Neural progenitor cell (in vitro differentiated cells): Measurements from ENCODE around the gene GRAMD4. TPM values are rescaled to one million over a fixed set of nuclear protein-coding genes. Genes with fewer than 3 reads are reported as not detected.

Experiments
- DNase-seq: peaks from one replicate; pipeline ENCODE4 v3.0.0-alpha.2; 2016; ENCODE audit warnings: low spot score
- H2AFZ ChIP-seq: fragments of 200-600 bp; sonication (generic); replicated peaks from 2 replicates; pipeline ENCODE4 v1.6.1; 2016; ENCODE audit warnings: antibody characterized with exemption
- H3F3A ChIP-seq: fragments of 200-600 bp; sonication (generic); 2 replicates; pipeline ENCODE4 v1.6.1; 2016; ENCODE audit warnings: antibody characterized with exemption, low read depth
- H3K27ac ChIP-seq: fragments of 200-600 bp; sonication (generic); 2 replicates; pipeline ENCODE4 v1.5.1; 2016; ENCODE audit warnings: mild to moderate bottlenecking
- H3K27me3 ChIP-seq: fragments of 200-600 bp; sonication (generic); 2 replicates; pipeline ENCODE4 v1.6.1; 2016; ENCODE audit warnings: mild to moderate bottlenecking, moderate library complexity
- H3K36me3 ChIP-seq: fragments of 200-600 bp; sonication (generic); 2 replicates; pipeline ENCODE4 v1.5.1; 2016
- H3K4me1 ChIP-seq: fragments of 200-600 bp; sonication (generic); 2 replicates; pipeline ENCODE4 v1.6.1; 2016; ENCODE audit warnings: mixed run types
- H3K4me2 ChIP-seq: fragments of 200-600 bp; sonication (generic); 2 replicates; pipeline ENCODE4 v1.6.1; 2016
- H3K4me3 ChIP-seq: fragments of 200-600 bp; sonication (generic); 2 replicates; pipeline ENCODE4 v1.5.1; 2016
- H3K79me2 ChIP-seq: fragments of 200-600 bp; sonication (generic); 2 replicates; pipeline ENCODE4 v1.6.1; 2016; ENCODE audit warnings: low read depth
- H3K9ac ChIP-seq: fragments of 200-600 bp; sonication (generic); 2 replicates; pipeline ENCODE4 v1.6.1; 2016
- H3K9me3 ChIP-seq: fragments of 200-600 bp; sonication (generic); 2 replicates; pipeline ENCODE4 v1.5.1; 2016; ENCODE audit warnings: low read depth
- H4K20me1 ChIP-seq: fragments of 200-600 bp; sonication (generic); 2 replicates; pipeline ENCODE4 v1.6.1; 2016; ENCODE audit warnings: low read depth
- H3K27ac Mint-ChIP-seq: 3 replicates; pipeline ENCODE4 v1.8.0; 2021; ENCODE audit warnings: mixed read lengths
- H3K27me3 Mint-ChIP-seq: 2 replicates; pipeline ENCODE4 v1.8.0; 2022; ENCODE audit warnings: low read depth, mild to moderate bottlenecking, inconsistent platforms, moderate library complexity, mixed read lengths; ENCODE audit not compliant: insufficient read depth
- H3K36me3 Mint-ChIP-seq: 3 replicates; pipeline ENCODE4 v1.8.0; 2021; ENCODE audit warnings: mixed read lengths
- H3K4me1 Mint-ChIP-seq: 3 replicates; pipeline ENCODE4 v1.8.0; 2021; ENCODE audit warnings: mixed read lengths
- H3K4me3 Mint-ChIP-seq: 3 replicates; pipeline ENCODE4 v1.8.0; 2021; ENCODE audit warnings: mild to moderate bottlenecking, moderate library complexity, mixed read lengths
- H3K9me3 Mint-ChIP-seq: 3 replicates; pipeline ENCODE4 v1.8.0; 2020; ENCODE audit warnings: mixed read lengths
- CTCF ChIP-seq: fragments of 200-600 bp; sonication (generic); IDR thresholded peaks from 2 replicates; pipeline ENCODE4 v1.5.1; 2017; ENCODE audit warnings: antibody characterized with exemption, mild to moderate bottlenecking
- EZH2 ChIP-seq: fragments of 200-600 bp; sonication (generic); IDR thresholded peaks from 2 replicates; pipeline ENCODE4 v1.6.1; 2017; ENCODE audit warnings: antibody characterized with exemption, mild to moderate bottlenecking, moderate library complexity
- EZH2phosphoT487 ChIP-seq: fragments of 200-600 bp; sonication (generic); IDR thresholded peaks from 2 replicates; pipeline ENCODE4 v1.6.1; 2017; ENCODE audit warnings: antibody characterized with exemption
- total RNA-seq: library from RNA; depleted of rRNA; stranded (reverse); fragments of >200 nt; gene quantifications from 2 replicates; pipeline ENCODE4 v1.2.3, GENCODE V29; 2015; ENCODE audit warnings: low replicate concordance

Gene GRAMD4
- total RNA-seq, 1 donor from 2014 or later = 32.2 TPM

- peaks cover 30% of the 10 kb centered on the region for H4K20me1 ChIP-seq
- peaks cover 3% of the 10 kb centered on the region for H3K79me2 ChIP-seq
- Mint-ChIP-seq H3K4me1 (peaks cover 32% of the 10 kb centered on the region), H3K4me3 (peak overlapping the region; percentile 85), H3K36me3 (no peaks in the 10 kb centered on the region), H3K9me3 (peaks cover 6% of the 10 kb centered on the region), H3K27ac (peak overlapping the region; percentile 78), H3K27me3 (peaks cover 3% of the 10 kb centered on the region)
- H3K36me3 ChIP-seq = no peaks in the 10 kb centered on the region
- no peaks in the 10 kb centered on the region for H3K9me3 ChIP-seq
- peaks cover 6% of the 10 kb centered on the region for H3K4me1 ChIP-seq
- peak overlapping the region; percentile 50 for H3K4me3 ChIP-seq
- peak overlapping the region; percentile 87 for H3K4me2 ChIP-seq
- peak; percentile 20 for DNase-seq
- no peak overlapping the region for H3K27ac ChIP-seq
- TF ChIP-seq CTCF (no peak), EZH2phosphoT487 (no peak), EZH2 (no peak)
- H3F3A ChIP-seq = peaks cover 15% of the 10 kb centered on the region
- peaks cover 36% of the 10 kb centered on the region for H3K27me3 ChIP-seq
- H3K9ac ChIP-seq = no peak overlapping the region
- H2AFZ ChIP-seq = peak overlapping the region; percentile 87
These were observed 44.2 kb upstream of the GRAMD4 start for GRCh38 chr22:46575911-46576555.

- TF ChIP-seq EZH2 = no peak
- TF ChIP-seq CTCF = no peak
- TF ChIP-seq EZH2phosphoT487 = no peak
- Mint-ChIP-seq H3K9me3 (peaks cover 3% of the 10 kb centered on the region), H3K4me3 (peak overlapping the region; percentile 85), H3K27me3 (peaks cover 3% of the 10 kb centered on the region), H3K27ac (no peak overlapping the region), H3K4me1 (peaks cover 36% of the 10 kb centered on the region), H3K36me3 (no peaks in the 10 kb centered on the region)
- H3K36me3 ChIP-seq = no peaks in the 10 kb centered on the region
- no peak overlapping the region for H3K27ac ChIP-seq
- H3K9ac ChIP-seq = no peak overlapping the region
- peaks cover 37% of the 10 kb centered on the region for H4K20me1 ChIP-seq
- peak overlapping the region; percentile 87 for H2AFZ ChIP-seq
- H3F3A ChIP-seq = peaks cover 15% of the 10 kb centered on the region
- peak overlapping the region; percentile 76 for H3K4me3 ChIP-seq
- peaks cover 6% of the 10 kb centered on the region for H3K4me1 ChIP-seq
- H3K27me3 ChIP-seq = peaks cover 36% of the 10 kb centered on the region
- peak overlapping the region; percentile 87 for H3K4me2 ChIP-seq
- no peaks in the 10 kb centered on the region for H3K9me3 ChIP-seq
- peak; percentile 85 for DNase-seq
- peaks cover 9% of the 10 kb centered on the region for H3K79me2 ChIP-seq
These were observed 43.4 kb upstream of the GRAMD4 start for GRCh38 chr22:46576556-46577367.

- Histone ChIP-seq H3K27ac (no peak overlapping the region), H2AFZ (no peak overlapping the region), H3K79me2 (peaks cover 9% of the 10 kb centered on the region), H4K20me1 (peaks cover 46% of the 10 kb centered on the region), H3K27me3 (peaks cover 38% of the 10 kb centered on the region), H3K9ac (no peak overlapping the region), H3K4me1 (peaks cover 6% of the 10 kb centered on the region), H3F3A (peaks cover 15% of the 10 kb centered on the region), H3K36me3 (no peaks in the 10 kb centered on the region), H3K9me3 (no peaks in the 10 kb centered on the region), H3K4me2 (peak overlapping the region; percentile 82), H3K4me3 (peak overlapping the region; percentile 76)
- peaks cover 36% of the 10 kb centered on the region for H3K4me1 Mint-ChIP-seq
- peak overlapping the region; percentile 92 for H3K4me3 Mint-ChIP-seq
- no peak for TF ChIP-seq EZH2phosphoT487
- TF ChIP-seq EZH2 = no peak
- TF ChIP-seq CTCF = no peak
- H3K27ac Mint-ChIP-seq = peak overlapping the region; percentile 25
- peak; percentile 11 for DNase-seq
- no peaks in the 10 kb centered on the region for H3K9me3 Mint-ChIP-seq
- H3K36me3 Mint-ChIP-seq = no peaks in the 10 kb centered on the region
- H3K27me3 Mint-ChIP-seq = peaks cover 5% of the 10 kb centered on the region
These were observed 42.6 kb upstream of the GRAMD4 start for GRCh38 chr22:46577368-46578249.
